GM18517 (cell line): ENCODE measurements around the gene MTHFD2L.
A peak's percentile ranks its signal among the peaks of the same experiment; 100 is the strongest.
"Not testable (repeated sequence)": the region's sequence is repeated elsewhere in the genome, so short reads cannot be mapped to it uniquely, and the experiment has no call there.

Experiments
- ATAC-seq: cut with Tn5 transposase; IDR thresholded peaks from one replicate; pipeline ENCODE4 v1.9.1; 2021; ENCODE audit warnings: mild to moderate bottlenecking, moderate library complexity; ENCODE audit not compliant: unreplicated experiment

Gene MTHFD2L

DNA sequence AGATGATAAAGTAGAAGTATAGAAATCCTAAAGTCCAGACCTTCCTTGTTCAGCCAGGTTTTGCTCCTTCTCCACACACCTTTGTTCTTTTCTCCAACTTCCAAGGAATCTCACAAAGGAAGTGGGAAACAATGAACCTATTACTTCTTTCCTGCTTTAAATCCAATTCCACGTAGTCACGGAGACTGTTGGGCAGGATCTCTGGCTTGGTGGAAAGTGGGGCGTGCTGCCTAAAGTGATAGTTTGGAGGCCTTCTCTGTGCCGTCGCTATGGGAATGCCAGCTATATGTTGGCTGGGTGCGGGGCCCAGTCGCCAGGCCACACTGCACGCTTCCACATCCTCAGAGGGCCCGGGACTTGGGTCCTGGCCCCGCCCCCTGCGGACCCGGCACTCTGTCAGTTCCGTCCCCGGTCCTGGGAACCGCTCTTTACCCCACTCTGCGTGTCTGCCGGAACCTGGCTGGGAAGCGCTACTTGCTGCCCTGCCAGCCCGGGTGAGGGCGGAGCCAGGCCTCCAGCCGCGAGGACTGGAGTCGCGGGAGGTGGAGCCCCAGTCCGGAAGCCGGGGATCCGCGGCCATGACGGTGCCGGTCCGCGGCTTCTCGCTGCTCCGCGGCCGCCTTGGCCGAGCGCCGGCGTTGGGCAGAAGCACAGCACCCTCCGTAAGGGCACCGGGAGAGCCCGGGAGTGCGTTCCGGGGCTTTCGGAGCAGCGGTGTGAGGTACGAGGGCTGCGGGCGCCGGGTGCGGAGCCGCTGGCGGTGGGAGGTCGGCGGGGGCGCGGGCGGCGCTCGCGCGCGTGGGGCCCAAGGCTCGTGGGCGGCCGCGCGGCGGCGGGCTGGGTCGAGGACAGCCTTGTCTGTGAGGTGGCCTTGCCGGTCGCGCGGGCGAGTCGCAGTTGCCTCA, at the start of gene MTHFD2L:
Gene MTHFD2L, plus strand, starts transcription at position 558 of the 905 bp plus-strand sequence. Its CDS starts 21 bp downstream, at position 579.
- peak; percentile 96 for ATAC-seq

DNA sequence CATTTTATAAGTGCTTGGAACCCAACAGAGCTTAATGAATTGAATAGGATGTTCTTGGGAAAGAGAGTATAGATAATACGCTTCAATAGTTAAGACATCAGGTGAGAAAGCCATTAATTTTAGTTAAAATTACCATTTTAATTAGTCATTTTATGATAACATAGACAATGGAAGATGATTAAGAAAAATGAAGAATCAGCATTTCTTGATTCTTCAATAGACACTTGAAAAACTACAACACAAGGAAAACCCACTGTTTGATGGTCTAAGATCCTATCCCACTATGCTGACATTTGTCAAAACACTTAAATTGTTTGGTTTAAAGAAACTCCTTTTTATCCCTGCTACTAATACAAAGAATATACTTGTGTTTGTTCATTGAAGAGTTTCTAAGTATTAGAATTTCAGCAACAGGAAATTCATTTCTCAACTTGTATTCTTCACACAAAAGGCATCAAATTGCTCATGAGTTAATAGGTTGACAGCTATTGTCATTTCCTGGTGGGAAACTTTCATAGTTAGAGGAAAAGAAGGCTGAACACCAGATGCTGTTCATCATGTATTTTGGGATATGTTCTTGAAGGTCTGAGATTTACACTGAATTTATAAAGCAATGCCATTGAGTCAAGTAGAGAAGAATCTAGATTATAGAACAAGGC, 49.3 kb upstream of the MTHFD2L start:
- ATAC-seq: no peak

DNA sequence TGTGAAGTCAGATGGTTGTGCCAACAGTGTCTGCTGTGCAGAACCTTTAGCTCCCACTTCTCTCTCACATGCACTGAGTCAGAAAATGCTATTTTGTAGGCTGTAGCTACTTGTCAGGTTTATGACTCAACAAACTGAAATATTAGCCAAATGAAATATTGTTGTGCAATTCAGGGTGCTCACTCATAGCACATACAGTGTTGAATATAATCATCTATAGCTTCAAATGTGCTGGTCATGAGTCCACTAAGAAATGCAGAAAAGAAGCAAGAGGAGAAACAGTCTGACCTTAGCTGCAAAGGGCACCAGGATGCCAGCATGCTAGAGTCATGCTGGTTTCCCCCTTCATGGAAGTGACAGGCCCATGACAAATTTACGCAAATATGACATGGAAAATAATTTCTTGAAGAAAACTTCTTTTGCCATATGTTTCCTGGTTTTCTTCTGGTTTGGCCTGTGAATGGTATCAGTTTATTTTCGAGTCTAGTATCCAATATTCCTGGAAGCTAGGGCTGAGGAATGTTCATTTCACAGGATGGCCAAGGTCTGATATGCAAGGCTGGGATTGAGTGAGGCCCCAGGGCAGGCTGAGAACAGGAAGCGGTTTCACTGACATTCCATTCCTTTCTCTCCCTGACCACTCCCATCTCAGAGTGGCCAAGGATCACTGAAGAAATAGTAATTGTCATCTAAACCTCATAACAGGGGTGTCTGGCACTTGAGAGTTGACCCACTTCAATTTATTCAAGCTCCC, 48.6 kb upstream of the MTHFD2L start:
- ATAC-seq: no peak

DNA sequence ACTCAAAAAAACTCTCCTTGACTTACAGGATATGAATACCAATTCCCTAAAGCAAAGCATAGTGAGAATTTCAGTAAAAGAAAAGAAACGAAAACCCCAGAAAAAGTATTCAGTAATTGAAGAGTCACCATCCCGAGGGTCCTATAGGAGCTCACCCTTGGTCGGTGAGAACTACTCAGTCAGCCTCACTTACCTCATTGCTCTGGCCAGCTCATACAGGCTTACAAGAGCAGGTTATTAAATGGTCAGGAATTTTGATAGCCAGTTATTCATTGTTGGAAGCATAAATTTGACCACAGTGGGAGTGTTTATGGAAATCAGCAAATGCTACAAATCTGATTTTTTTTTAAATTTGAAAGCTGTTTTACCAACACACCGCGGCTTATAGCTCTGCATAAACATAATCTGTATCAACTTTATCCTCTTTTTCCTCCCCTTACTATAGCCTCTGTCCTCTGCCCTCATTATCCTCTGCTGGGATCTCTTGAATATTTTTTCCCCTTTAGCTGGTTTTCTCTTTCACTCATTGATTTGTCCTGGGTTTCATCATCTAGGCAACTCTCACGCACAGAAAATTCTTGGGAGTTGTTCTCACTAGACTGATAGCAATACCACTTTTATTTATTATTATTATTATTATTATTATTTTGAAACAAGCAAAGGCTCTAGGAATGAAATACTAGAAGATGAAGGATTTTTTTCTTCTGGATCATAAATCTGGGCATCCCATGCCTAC, 47.9 kb upstream of the MTHFD2L start:
- no peak for ATAC-seq

DNA sequence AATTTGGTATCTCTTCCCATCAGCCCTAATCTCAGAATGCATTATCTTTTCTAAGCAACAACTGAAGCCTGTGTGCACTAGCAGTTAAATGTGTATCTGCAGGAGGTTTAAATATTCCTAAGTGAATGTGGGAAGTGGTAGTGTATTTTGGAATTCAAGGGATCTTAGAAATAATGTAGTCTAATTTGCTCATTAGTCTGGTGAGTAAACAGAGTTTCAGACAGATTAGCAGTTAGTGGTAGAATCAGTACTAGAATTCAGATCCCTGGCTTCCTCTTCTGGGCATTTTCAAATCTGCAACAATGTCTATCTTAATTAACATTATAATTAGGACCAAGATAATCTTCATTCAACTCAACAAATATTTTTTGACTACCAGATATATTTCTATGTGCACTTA, 47.2 kb upstream of the MTHFD2L start:
- no peak for ATAC-seq

DNA sequence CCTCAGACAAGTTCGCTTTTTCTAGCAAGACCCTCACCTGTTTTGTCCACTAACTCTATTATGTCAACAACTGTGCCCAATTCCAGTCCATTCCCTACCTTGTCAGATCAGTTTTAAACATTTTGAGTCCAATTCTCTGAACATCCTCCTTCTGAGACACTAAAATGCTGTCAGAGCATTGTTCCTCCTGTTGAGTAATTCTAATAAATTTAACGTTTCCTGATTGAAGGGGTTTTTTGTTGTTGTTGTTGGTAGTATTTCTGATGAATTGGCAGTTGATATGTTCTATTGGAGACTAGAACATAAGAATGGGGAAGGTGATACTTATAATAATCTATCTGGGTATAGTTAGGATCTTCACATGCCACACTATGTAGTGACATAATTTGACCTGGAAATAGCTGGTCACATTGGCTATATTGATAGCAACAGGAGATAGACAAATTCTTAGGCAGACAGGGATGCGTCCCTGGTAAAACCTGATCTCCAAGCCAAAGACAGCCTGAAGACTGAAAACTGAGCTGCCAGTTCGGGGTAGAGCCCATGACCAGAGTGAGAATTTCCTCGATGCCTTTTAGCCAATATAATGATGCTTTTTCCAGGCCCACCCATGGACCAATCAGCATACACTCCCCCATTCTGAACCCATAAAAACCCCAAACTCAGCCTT, 46.5 kb upstream of the MTHFD2L start:
- ATAC-seq: no peak

DNA sequence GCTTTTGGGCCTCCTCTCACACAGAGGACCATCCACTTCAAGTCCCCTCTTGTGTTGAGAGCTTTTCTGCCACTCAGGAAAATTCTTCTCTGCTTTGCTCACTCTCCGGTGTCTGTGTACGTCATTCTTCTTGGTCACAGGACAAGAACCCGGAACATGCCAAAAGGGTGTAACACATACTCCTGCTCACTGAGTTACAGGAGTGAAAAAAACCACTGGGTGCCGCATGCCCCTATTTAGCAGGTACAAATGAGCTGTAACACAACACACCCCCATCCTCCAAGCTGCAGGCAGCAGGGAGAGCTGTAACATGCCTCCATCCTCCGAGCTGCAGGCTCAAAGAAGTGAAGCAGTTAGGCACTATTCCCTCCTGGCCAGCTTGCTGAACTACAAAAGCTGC, 45.9 kb upstream of the MTHFD2L start:
- ATAC-seq: no peak

DNA sequence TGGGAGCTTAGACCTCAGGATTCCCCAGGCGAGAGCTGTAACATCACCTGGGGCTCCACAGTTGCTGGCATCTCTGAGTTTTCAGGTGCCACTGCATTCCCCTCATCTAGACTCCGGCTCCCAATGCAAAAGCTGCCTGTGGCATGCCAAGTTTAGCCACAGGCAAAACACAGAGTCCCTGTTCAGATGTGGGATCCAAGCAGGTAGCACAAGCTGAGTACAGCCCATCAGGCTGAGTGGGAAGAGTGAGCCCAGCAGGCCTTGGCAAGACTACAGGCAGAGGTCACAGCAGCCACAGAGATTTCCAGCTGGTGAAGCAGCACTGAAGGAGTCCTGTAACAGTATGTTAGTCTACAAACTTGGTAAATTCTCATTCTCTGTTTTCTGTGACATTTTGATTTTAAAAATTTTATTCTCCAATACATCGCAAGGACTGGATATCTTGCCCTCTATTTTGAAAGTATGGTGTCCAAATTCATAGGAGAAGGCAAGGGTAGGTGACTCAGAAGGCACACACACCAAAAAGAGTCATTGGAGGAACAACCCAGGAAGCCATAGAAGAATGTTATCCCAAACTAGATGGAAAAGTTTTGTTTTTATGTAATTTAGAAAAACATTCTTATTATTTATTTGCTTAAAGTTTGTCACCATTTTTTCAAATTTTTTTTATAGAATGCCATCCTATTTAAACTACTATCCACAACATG, 45.4 kb upstream of the MTHFD2L start:
- no peak for ATAC-seq

DNA sequence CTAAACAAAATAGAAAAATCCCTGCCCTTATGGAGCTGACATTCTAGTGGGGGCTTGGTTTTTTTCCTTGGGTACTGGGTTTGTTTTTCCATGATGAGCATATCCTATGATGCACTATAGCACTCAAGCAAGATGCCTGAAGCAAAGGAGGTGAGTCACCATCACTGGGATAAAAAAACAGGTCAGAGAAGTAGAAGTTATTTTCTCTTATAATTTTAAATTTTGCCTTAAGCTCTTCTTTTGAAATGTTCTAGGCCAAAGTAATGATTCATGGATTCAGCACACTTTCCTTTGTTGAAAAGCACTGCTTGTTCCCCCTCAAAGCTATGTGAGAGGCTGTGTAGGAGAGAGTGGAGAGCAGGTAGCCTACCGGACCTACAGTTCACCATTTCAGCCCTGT, 43.7 kb upstream of the MTHFD2L start:
- ATAC-seq: no peak

DNA sequence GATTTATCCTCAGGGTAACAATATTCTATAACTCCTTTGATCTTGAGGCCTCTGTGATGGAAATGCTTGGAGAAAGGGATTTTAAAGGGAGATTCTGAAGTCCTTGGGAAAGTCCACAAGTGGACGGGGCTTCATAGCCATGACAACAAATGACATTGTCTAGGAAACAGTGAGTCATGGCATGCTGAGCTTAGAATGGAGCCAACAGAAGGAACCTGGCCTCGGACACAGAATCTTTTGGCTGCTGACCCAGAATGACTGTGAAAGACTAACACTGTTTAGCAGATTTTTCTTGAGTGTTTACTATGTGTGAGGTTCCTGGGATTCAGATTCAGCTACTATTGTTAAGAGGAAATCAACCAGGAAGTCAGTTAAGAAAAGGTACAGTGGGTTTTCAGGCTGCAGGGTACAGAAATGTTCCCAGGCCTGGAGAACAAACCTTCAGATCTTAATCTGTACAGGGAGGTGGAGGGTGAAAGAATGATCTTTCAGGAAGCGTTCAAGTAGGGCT, 40.8 kb upstream of the MTHFD2L start:
- no peak for ATAC-seq

DNA sequence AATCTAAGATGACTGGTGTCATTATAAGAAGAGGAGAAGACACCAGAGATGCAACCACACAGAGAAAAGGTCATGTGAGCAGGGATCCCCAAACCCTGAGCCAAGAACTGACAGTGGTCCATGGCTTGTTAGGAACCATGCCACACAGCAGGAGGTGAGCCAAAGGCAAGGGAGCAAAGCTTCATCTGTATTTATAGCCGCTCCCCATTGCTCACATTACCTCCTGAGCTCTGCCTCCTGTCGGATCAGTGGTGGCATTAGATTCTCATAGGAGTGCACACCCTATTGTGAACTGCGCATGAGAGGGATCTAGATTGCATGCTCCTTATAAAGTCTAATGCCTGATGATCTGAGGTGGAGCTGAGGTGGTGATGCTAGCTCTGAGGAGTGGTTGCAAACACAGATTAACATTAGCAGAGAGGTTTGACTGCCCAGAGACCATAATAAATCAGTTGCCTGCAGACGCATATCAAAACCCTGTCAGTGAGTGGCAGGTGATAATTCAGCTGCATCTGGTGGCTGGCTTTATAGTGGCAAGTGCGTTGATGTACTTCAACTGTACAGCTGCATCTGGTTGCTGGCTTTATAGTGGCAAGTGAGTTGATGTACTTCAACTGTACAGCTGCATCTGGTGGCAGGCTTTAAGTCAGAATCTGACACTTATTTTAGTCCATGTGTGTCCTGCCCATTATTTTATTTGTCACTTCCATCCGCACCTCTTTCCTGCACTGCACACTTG, 39.1 kb upstream of the MTHFD2L start:
- no peak for ATAC-seq

DNA sequence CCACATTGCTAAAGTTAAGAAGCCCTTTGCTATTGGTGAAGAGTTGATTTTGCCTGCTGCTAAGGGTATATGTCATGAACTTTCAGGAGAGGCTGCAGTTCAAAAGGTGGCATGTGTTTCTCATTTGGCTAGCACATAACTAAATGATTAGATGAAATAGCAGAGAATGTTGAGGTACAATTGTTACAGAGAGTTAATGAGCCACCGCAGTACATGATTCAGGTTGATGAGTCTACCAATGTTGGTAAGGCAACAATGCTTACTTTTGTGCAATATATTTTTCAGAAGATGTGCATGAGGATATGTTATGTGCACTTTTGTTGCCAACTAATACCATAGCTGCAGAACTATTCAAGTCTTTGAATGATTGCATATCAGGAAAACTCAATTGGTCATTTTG, 37.8 kb upstream of the MTHFD2L start:
- ATAC-seq: no peak

DNA sequence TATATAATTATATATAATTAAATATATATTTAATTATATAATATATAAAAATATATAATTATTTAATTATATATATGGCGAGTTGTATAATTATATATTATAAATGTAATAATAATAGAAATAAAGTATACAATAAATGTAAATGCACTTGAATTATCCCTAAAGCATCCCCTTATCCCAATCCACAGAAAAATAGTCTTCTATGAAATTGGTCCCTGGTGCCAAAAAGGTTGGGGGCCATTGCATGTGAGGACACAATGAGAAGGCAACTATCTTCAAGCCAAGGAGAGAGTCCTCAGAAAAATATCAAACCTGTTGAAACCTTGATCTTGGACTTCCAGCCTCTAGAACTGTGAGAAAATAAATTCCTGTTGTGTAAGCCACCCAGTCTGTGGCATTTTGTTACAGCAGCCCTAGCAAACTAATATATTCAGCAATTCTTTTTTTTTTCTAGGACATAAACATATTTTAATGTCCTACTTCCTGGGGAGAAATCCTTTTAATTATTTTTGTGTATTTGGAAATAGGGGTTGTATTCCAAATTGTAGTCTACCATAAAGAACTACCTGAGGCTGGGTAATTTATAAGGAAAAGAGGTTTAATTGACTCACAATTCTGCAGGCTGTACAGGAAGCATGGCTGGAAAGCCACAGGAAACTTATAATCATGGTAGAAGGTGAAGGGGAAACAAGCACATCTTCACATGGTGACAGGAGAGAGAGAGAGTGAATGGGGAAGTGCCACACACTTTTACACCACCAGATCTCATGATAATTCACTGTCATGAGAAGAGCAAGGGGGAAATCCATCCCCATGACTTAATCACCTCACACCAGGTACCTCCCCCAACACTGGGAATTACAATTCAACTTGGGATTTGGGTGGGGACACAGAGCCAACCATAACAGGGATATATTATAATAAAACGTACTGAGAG, 36.0 kb upstream of the MTHFD2L start:
- no peak for ATAC-seq

DNA sequence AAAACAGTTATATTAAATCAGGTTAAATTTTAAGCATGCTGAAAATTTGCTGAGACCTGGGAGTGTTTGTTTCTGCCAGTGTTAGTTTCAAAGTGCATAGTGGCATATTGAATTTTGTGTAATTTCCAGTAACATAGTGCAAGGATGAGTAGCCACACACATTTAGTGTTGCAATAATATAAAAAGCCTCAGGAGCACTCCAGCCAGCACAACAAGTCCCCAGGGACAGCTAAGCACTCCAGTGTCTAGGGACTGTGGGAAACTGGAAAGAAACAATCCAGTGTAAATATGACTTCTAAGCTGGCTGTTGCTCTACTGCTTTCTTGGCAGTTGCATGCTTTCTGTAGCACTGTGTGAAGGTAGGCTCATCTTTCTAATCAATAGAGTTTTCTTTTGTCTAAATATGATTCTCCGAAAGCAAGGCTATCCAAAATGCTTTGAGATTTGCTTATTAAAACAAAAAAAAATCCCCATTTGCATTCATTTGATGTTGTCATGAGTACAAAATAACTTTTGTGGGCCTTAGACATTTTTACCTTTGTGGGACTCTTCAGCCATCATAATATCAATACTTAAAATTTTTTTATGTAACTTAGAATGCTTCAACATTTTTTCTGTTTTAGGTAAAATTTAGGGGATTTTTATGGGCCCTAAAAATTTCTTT, 34.7 kb upstream of the MTHFD2L start:
- ATAC-seq: no peak

DNA sequence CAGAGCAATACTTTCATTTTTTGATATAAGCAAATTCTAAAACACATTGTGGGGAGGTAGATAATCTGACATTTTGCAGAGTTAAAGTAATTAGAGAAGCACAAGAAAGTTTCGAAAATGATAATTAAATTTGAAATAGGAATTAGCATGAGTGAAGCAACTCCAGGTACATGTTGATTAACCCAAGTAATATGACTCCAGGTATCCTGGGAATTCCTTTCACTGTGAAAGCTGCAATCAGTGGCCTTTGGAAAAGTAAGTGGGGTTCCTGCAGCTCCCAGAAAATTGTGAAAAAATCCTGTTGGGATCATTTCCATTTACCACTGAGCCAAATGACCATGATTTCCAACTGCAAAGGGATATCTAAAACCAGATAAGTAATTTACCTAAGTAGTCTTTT, 32.9 kb upstream of the MTHFD2L start:
- ATAC-seq: no peak

DNA sequence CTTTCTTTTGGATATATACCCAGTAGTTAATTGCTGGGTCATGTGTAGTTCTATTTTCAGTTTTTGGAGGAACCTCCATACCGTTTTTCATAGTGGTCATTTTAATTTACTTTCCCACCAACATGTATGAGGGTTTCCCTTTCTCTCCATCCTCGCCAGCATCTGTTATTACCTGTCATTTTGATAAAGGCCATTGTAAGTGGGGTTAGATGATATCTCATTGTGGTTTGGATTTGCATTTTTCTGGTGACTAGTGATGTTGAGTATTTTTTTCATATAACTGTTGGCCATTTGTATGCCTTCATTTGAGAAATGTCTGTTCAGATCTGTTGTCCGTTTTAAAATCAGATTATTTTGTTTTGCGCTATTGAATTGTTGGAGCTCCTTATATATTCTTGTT, 30.2 kb upstream of the MTHFD2L start:
- no peak for ATAC-seq

DNA sequence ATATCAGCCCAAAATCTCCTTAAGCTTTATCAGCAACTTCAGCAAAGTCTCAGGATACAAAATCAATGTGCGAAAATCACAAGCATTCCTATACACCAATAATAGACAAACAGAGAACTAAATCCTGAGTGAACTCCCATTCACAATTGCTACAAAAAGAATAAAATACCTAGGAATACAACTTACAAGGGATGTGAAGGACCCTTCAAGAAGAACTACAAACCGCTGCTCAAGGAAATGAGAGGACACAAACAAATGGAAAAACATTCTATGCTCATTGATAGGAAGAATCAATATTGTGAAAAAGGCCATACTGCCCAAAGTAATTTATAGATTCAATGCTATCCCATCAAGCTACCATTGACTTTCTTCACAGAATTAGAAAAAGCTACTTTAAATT, 27.1 kb upstream of the MTHFD2L start:
- ATAC-seq: not testable (repeated sequence)
